ENCODE data around the gene JMJD8.

The JMJD8 gene

DNA sequence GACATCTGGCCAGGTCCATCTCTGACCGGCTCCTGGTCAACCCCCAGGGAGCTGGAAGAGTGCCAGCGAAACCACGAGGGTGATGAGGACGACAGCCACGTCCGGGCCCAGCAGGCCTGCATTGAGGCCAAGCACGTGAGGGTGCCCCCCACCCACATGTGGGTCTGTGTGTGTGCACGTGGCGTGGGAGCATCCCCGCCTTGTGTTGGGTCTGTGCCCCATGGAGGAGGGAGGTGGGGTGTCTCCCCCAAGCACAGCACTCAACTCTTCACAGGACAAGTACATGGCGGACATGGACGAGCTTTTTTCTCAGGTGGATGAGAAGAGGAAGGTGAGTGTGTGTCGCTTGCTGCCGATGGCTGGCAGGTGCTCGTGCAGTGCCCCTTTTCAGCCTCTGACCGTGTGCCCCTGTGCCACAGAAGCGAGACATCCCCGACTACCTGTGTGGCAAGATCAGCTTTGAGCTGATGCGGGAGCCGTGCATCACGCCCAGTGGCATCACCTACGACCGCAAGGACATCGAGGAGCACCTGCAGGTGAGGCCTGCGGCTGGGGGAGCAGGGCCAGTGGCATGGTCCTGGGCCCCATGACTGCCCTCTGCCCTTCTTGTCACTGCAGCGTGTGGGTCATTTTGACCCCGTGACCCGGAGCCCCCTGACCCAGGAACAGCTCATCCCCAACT is 2.2 kb downstream of the JMJD8 start (continued):
- TF ChIP-seq KLF16 (tag by site-specific recombination; IDR thresholded peaks at IDR 0.05) (peak; percentile 52), ZNF596 (tag by site-specific recombination; IDR thresholded peaks at IDR 0.05) (no peak), ZNF768 (tag by site-specific recombination; IDR thresholded peaks at IDR 0.05) (no peak), ZFP3 (tag by site-specific recombination; IDR thresholded peaks at IDR 0.05; ENCODE audit: low read depth) (no peak), ZBTB21 (tag by site-specific recombination; IDR thresholded peaks at IDR 0.05) (0 out of 2 replicates have a peak, but pooled peaks have one; percentile 50), ZNF677 (tag by site-specific recombination; IDR thresholded peaks at IDR 0.05) (no peak)
- TF ChIP-seq, protein P1, sequence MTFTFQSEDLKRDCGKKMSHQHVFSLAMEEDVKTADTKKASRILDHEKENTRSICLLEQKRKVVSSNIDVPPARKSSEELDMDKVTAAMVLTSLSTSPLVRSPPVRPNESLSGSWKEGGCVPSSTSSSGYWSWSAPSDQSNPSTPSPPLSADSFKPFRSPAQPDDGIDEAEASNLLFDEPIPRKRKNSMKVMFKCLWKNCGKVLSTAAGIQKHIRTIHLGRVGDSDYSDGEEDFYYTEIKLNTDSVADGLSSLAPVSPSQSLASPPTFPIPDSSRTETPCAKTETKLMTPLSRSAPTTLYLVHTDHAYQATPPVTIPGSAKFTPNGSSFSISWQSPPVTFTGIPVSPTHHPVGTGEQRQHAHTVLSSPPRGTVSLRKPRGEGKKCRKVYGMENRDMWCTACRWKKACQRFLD (tag by site-specific recombination; IDR thresholded peaks at IDR 0.05), result no peak
- TF ChIP-seq, protein P2, sequence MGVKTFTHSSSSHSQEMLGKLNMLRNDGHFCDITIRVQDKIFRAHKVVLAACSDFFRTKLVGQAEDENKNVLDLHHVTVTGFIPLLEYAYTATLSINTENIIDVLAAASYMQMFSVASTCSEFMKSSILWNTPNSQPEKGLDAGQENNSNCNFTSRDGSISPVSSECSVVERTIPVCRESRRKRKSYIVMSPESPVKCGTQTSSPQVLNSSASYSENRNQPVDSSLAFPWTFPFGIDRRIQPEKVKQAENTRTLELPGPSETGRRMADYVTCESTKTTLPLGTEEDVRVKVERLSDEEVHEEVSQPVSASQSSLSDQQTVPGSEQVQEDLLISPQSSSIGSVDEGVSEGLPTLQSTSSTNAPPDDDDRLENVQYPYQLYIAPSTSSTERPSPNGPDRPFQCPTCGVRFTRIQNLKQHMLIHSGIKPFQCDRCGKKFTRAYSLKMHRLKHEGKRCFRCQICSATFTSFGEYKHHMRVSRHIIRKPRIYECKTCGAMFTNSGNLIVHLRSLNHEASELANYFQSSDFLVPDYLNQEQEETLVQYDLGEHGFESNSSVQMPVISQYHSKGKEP (tag by site-specific recombination; IDR thresholded peaks at IDR 0.05), result 0 out of 2 replicates have a peak, but pooled peaks have one; percentile 47

DNA sequence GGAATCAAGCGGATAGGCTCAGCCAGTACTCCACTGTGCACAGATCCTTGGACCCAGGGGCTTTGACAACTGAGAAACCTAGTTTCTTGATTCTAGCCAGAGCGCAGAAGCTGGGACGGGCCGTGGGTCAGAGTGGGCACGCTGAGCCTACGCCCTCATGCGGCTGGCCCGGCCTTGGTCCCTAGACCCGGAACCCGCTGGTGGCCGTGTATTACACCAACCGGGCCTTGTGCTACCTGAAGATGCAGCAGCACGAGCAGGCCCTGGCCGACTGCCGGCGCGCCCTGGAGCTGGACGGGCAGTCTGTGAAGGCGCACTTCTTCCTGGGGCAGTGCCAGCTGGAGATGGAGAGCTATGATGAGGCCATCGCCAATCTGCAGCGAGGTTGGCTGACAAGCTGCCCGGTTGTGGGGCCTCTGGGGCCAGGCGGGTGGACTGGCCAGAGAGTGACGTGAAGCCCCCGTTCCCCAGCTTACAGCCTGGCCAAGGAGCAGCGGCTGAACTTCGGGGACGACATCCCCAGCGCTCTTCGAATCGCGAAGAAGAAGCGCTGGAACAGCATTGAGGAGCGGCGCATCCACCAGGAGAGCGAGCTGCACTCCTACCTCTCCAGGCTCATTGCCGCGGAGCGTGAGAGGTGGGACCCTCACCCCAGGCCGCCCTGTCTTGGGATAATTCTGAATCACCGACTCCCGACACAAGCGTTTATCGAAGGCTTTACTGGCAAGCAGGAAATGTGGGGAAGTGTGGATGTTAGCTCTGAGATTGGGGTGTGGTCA is 3.0 kb downstream of the JMJD8 start:
- Histone ChIP-seq H3K4me3 (ENCODE audit: low read depth, low read length) (peak overlapping the region; percentile 82), H3K27ac (ENCODE audit: extremely low read depth, low read depth, low read length) (peak overlapping the region; percentile 97), H3K36me3 (ENCODE audit: control insufficient read depth in 2 of 2, insufficient read depth in 1 of 2, low read length in 2 of 2) (peaks cover 3 to 48% of the 10 kb centered on the region in 2 experiments; a peak in 1 of 3 replicates), H3K9me3 (ENCODE audit: control insufficient read depth, insufficient read depth, low read depth, low read length) (no peaks in the 10 kb centered on the region), H3K4me1 (ENCODE audit: control insufficient read depth, insufficient read depth, low read length) (peaks cover 14% of the 10 kb centered on the region; the same call in 1 of the 2 replicates)
- CTCF ChIA-PET, result interaction anchor here (0.6 to 1.1 kb wide), 4 partner anchors 14 to 376 kb away, joined by 3 to 5 read pairs (median 4); no protein-coding TSS in a partner anchor
- POLR2A ChIA-PET, result interaction anchor here (0.6 to 5.4 kb wide), 10 partner anchors 7 to 131 kb away, joined by 3 to 57 read pairs (median 5); partner anchors contain the start of genes ANTKMT, RHOT2, WDR24 and WDR90
- peak; percentile 61; the same call in 1 of the 2 replicates for TF ChIP-seq ZNF600 (tag by site-specific recombination; IDR thresholded peaks at IDR 0.05)
- no peak for TF ChIP-seq ZNF571 (tag by site-specific recombination; IDR thresholded peaks at IDR 0.05)
- TF ChIP-seq ZSCAN16 (tag by site-specific recombination; IDR thresholded peaks at IDR 0.05), result peak; percentile 89
- TF ChIP-seq SP7 (tag by site-specific recombination; IDR thresholded peaks at IDR 0.05), result 0 out of 2 replicates have a peak, but pooled peaks have one; percentile 9
- no peak for TF ChIP-seq ZNF311 (tag by site-specific recombination; IDR thresholded peaks at IDR 0.05; ENCODE audit: borderline replicate concordance)
- no peak for TF ChIP-seq ZNF558 (tag by site-specific recombination; IDR thresholded peaks at IDR 0.05)
- TF ChIP-seq ZNF335 (tag by site-specific recombination; conservative IDR thresholded peaks at IDR 0.05), result peak; percentile 95
- TF ChIP-seq ZNF221 (tag by site-specific recombination; IDR thresholded peaks at IDR 0.05; ENCODE audit: borderline replicate concordance), result no peak
- TF ChIP-seq ZNF544 (tag by site-specific recombination; IDR thresholded peaks at IDR 0.05), result no peak
- TF ChIP-seq ZBTB17 (tag by site-specific recombination; IDR thresholded peaks at IDR 0.05), result peak; percentile 86
- peak; percentile 98 for TF ChIP-seq ZNF610 (tag by site-specific recombination; IDR thresholded peaks at IDR 0.05; ENCODE audit: borderline replicate concordance)
- peak; percentile 83 for TF ChIP-seq ZNF341 (tag by site-specific recombination; IDR thresholded peaks at IDR 0.05; ENCODE audit: low read depth)
- TF ChIP-seq ZNF146 (tag by site-specific recombination; IDR thresholded peaks at IDR 0.05), result peak; percentile 2; the same call in 1 of the 2 replicates
- peak; percentile 17; the same call in 1 of the 2 replicates for TF ChIP-seq EGR2 (tag by site-specific recombination; IDR thresholded peaks at IDR 0.05; ENCODE audit: low read depth)
- no peak for TF ChIP-seq FEZF1 (tag by site-specific recombination; IDR thresholded peaks at IDR 0.05)
- TF ChIP-seq, protein P3, sequence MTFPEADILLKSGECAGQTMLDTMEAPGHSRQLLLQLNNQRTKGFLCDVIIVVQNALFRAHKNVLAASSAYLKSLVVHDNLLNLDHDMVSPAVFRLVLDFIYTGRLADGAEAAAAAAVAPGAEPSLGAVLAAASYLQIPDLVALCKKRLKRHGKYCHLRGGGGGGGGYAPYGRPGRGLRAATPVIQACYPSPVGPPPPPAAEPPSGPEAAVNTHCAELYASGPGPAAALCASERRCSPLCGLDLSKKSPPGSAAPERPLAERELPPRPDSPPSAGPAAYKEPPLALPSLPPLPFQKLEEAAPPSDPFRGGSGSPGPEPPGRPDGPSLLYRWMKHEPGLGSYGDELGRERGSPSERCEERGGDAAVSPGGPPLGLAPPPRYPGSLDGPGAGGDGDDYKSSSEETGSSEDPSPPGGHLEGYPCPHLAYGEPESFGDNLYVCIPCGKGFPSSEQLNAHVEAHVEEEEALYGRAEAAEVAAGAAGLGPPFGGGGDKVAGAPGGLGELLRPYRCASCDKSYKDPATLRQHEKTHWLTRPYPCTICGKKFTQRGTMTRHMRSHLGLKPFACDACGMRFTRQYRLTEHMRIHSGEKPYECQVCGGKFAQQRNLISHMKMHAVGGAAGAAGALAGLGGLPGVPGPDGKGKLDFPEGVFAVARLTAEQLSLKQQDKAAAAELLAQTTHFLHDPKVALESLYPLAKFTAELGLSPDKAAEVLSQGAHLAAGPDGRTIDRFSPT (tag by site-specific recombination; IDR thresholded peaks at IDR 0.05), result peak; percentile 92
- no peak for TF ChIP-seq OVOL3 (tag by site-specific recombination; IDR thresholded peaks at IDR 0.05)

All from HEK293 (cell line).